Colonic mucosa (tissue), 4 donors: ENCODE measurements around the gene CERS3. TPM values are rescaled to one million over a fixed set of nuclear protein-coding genes. Genes with fewer than 3 reads are reported as not detected.

ENCODE experiments used
- DNase-seq: peaks from one replicate; pipeline ENCODE4 v3.0.0-alpha.2; 2020
- H3K27ac ChIP-seq: fragments of 200-600 bp; one replicate; pipeline ENCODE4 v1.8.0; 2021
- H3K27me3 ChIP-seq: fragments of 200-600 bp; one replicate; pipeline ENCODE4 v1.8.0; 2021
- H3K36me3 ChIP-seq: fragments of 200-600 bp; one replicate; pipeline ENCODE4 v1.8.0; 2021
- H3K4me1 ChIP-seq: fragments of 200-600 bp; one replicate; pipeline ENCODE4 v1.8.0; 2021; ENCODE audit warnings: mild to moderate bottlenecking
- H3K4me3 ChIP-seq: fragments of 200-600 bp; one replicate; pipeline ENCODE4 v1.8.0; 2021
- H3K9ac ChIP-seq, 2 donors: one replicate each; pipeline ENCODE4 v1.7.0; 2013; ENCODE audit warnings: control low read depth in 2 of 2, low read depth in 2 of 2, low read length in 2 of 2
- H3K9me3 ChIP-seq: fragments of 200-600 bp; one replicate; pipeline ENCODE4 v1.8.0; 2021
- intact Hi-C: fragments of 100-400 bp; cut with DNase I; formaldehyde crosslinking; loops from one replicate; pipeline ENCODE4 v1.14.1; 2022
- total RNA-seq, 2 donors: library from RNA; stranded (reverse); fragmentation: NEBNext Ultra II Directional in 1 of 2; extraction: Animal tissue kit (Norgen Biotek cat#: 25700) in 1 of 2; gene quantifications; one replicate each; pipeline ENCODE4 v1.2.1, GENCODE V29; 2021
- TF ChIP-seq, protein P1 (sequence below): fragments of 200-600 bp; IDR thresholded peaks from one replicate; pipeline ENCODE4 v1.8.0; 2022; ENCODE audit warnings: antibody characterized with exemption, mild to moderate bottlenecking
- donor health status: healthy.
- donor health status: DM: no; HTN: no; CAD: no.
- donor health status: DM: no; HTN: no; CAD: no.

Gene CERS3
- total RNA-seq, 2 donors from 2014 or later = 0.12 TPM; not detected in 1

DNA sequence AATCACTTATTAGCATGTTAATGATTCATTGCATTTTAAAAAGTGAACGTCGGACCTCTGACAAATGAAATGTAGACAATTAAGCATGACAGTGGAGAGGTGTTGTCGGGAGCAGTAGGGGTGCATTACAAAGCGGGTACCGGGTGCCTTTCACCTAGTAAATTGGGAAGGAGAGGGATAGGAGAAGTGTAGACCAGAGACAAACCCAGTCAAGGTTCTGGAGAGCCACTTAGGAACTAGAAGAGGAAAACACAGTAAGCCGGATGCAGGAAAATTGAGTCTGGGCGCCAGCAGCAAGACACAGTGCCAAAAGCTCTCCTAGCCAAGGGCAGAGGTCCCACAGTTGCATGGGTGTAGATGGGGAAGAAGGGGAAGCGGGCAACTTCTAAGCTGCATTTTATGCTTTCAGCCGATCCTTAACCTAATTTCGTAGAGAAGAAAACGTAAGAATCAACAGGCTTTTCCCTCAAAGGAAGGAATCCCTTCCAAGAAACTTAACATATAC lies 3.1 kb upstream of the CERS3 start:
- TF ChIP-seq, protein P1, sequence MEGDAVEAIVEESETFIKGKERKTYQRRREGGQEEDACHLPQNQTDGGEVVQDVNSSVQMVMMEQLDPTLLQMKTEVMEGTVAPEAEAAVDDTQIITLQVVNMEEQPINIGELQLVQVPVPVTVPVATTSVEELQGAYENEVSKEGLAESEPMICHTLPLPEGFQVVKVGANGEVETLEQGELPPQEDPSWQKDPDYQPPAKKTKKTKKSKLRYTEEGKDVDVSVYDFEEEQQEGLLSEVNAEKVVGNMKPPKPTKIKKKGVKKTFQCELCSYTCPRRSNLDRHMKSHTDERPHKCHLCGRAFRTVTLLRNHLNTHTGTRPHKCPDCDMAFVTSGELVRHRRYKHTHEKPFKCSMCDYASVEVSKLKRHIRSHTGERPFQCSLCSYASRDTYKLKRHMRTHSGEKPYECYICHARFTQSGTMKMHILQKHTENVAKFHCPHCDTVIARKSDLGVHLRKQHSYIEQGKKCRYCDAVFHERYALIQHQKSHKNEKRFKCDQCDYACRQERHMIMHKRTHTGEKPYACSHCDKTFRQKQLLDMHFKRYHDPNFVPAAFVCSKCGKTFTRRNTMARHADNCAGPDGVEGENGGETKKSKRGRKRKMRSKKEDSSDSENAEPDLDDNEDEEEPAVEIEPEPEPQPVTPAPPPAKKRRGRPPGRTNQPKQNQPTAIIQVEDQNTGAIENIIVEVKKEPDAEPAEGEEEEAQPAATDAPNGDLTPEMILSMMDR = no peak
- no peak overlapping the region for H3K27ac ChIP-seq
- no peaks in the 10 kb centered on the region for H3K9me3 ChIP-seq
- intact Hi-C loops = no loop called here
- no peak overlapping the region for H3K4me3 ChIP-seq
- no peak overlapping the region for H3K9ac ChIP-seq
- DNase-seq = no peak
- H3K4me1 ChIP-seq = no peaks in the 10 kb centered on the region
- H3K27me3 ChIP-seq = no peaks in the 10 kb centered on the region
- no peaks in the 10 kb centered on the region for H3K36me3 ChIP-seq

DNA sequence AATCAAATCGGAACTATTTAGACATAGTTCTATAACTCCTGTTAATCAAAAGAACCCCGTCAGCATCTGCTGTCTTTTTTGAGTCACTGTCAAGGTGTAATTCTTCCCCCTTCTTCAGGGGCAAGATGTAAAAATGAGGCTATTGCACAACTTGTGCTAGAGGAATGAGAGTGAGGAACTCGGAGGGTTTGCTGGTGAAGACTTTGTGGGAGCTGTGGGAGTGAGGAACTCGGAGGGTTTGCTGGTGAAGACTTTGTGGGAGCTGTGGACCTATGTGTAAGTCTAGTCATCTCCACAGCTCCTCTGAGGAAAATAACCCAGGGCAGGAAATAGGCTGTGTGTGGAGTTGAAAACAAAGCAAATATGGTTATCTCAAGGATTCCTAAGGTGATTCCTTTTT lies 2.5 kb upstream of the CERS3 start:
- Histone ChIP-seq H3K27ac (no peak overlapping the region), H3K9ac (no peak overlapping the region), H3K36me3 (no peaks in the 10 kb centered on the region), H3K4me3 (no peak overlapping the region), H3K4me1 (no peaks in the 10 kb centered on the region), H3K27me3 (no peaks in the 10 kb centered on the region), H3K9me3 (no peaks in the 10 kb centered on the region)
- TF ChIP-seq, protein P1 = no peak
- intact Hi-C loops = no loop called here
- no peak for DNase-seq

DNA sequence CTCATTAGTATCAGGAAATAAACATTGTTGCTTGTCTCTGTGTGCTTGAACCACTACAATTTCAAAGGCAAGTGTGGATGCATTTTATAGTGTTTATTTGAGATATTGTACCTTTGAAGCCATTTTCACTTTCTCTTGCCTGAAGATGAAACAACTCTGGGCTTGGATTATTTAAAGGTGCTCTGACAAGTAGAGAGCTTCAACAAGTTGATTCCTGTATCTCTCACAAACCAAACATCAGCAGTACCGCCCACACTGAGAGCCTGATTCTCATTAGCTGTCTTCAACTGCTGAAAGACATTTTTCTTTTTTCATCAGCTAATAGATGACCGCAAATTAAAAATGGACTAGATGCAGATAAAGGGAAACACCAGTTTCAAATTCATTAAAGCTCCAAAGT lies 806 bp upstream of the CERS3 start:
- H3K9me3 ChIP-seq = no peaks in the 10 kb centered on the region
- TF ChIP-seq, protein P1 = no peak
- no peak for DNase-seq
- H3K27ac ChIP-seq = no peak overlapping the region
- no peaks in the 10 kb centered on the region for H3K36me3 ChIP-seq
- intact Hi-C loops = no loop called here
- H3K9ac ChIP-seq = no peak overlapping the region
- no peaks in the 10 kb centered on the region for H3K4me1 ChIP-seq
- H3K4me3 ChIP-seq = no peak overlapping the region
- H3K27me3 ChIP-seq = no peaks in the 10 kb centered on the region

DNA sequence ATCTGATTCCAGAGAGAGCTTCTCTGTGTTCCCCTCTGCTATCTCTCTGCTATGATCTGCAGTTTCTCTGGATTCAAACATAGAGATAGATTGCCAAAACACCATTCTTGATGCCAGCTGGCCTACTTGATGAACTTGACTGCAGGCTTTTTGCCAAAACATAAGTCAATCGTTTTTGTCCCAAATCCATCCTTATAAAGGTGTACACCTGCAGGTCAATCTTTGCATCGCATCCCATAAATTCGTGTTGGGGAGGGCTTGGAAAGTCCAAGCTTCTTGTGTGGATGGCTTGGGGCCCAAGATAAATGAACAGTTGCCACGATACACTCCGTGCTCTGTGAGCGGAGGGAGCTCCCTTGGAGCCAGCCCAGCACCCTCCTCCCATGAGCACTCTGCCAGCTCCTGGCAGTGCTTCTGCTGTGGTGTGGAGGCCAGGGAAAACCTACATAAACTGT lies 2.7 kb downstream of the CERS3 start:
- Histone ChIP-seq H3K4me3 (no peak overlapping the region), H3K4me1 (no peaks in the 10 kb centered on the region), H3K9me3 (no peaks in the 10 kb centered on the region), H3K36me3 (no peaks in the 10 kb centered on the region), H3K27me3 (no peaks in the 10 kb centered on the region), H3K9ac (no peak overlapping the region), H3K27ac (no peak overlapping the region)
- DNase-seq = peak; percentile 35
- intact Hi-C loops = no loop called here
- TF ChIP-seq, protein P1 = no peak

DNA sequence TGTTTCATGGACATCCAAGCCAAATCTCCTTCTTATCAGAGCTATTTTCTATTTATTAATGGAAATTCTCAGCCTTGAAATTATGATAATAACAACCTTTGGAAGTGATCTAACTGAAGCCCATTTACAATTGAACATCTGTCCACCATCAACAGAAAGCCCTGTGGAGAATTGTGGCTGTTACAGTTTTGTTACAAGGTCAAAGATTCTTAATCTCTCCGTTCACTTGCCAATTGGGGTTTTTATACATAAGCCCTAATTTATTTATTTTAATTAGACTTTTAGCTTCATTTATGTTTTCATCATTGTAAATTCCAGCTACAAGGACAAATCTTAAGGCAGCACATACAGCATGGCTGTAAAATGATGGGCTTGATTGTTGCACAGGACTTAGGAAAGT lies 3.3 kb downstream of the CERS3 start:
- TF ChIP-seq, protein P1 = no peak
- Histone ChIP-seq H3K36me3 (no peaks in the 10 kb centered on the region), H3K27ac (no peak overlapping the region), H3K4me3 (no peak overlapping the region), H3K4me1 (no peaks in the 10 kb centered on the region), H3K9me3 (no peaks in the 10 kb centered on the region), H3K9ac (no peak overlapping the region), H3K27me3 (no peaks in the 10 kb centered on the region)
- no peak for DNase-seq
- intact Hi-C loops = no loop called here
